Coronary artery (tissue), 2 donors: ENCODE results near the gene WNK2.

Experiments
- DNase-seq: peaks from one replicate; pipeline ENCODE4 v3.0.0-alpha.2; 2017; ENCODE audit warnings: low spot score
- H3K27ac ChIP-seq, 2 donors: fragments of 200-600 bp; sonication (generic); one replicate each; pipeline ENCODE4 v1.5.1; 2016 to 2019
- H3K4me3 ChIP-seq: fragments of 200-600 bp; sonication (generic); 2 replicates; pipeline ENCODE4 v1.5.1; 2016; ENCODE audit warnings: mild to moderate bottlenecking, moderate library complexity
- TF ChIP-seq, protein P1 (sequence below): fragments of 200-600 bp; sonication (generic); IDR thresholded peaks from one replicate; pipeline ENCODE4 v1.5.1; 2019; ENCODE audit warnings: antibody characterized with exemption

Gene WNK2

DNA sequence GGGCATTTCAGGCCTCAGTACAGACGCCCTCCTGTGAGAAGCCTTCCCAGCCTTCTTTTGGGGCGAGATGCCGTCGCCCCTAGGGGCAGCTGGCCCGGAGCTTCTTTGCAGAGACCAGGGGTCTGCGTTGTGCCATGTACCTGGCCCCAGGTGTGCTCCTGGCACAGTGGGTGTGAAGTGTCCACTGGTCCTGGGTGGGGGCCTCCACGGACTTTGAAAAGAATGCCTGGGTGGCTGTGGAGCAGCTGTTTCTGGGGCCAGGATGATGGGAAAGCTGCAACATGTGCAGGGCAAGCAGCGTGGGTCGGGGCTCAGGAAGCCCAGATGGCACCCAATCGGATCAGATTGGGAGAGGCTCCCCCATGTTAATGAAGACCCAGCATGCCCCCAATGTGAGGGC, 47.8 kb downstream of the WNK2 start:
- no peak for DNase-seq
- Histone ChIP-seq H3K27ac (no peak overlapping the region), H3K4me3 (no peak overlapping the region)
- TF ChIP-seq, protein P1, sequence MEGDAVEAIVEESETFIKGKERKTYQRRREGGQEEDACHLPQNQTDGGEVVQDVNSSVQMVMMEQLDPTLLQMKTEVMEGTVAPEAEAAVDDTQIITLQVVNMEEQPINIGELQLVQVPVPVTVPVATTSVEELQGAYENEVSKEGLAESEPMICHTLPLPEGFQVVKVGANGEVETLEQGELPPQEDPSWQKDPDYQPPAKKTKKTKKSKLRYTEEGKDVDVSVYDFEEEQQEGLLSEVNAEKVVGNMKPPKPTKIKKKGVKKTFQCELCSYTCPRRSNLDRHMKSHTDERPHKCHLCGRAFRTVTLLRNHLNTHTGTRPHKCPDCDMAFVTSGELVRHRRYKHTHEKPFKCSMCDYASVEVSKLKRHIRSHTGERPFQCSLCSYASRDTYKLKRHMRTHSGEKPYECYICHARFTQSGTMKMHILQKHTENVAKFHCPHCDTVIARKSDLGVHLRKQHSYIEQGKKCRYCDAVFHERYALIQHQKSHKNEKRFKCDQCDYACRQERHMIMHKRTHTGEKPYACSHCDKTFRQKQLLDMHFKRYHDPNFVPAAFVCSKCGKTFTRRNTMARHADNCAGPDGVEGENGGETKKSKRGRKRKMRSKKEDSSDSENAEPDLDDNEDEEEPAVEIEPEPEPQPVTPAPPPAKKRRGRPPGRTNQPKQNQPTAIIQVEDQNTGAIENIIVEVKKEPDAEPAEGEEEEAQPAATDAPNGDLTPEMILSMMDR = no peak

DNA sequence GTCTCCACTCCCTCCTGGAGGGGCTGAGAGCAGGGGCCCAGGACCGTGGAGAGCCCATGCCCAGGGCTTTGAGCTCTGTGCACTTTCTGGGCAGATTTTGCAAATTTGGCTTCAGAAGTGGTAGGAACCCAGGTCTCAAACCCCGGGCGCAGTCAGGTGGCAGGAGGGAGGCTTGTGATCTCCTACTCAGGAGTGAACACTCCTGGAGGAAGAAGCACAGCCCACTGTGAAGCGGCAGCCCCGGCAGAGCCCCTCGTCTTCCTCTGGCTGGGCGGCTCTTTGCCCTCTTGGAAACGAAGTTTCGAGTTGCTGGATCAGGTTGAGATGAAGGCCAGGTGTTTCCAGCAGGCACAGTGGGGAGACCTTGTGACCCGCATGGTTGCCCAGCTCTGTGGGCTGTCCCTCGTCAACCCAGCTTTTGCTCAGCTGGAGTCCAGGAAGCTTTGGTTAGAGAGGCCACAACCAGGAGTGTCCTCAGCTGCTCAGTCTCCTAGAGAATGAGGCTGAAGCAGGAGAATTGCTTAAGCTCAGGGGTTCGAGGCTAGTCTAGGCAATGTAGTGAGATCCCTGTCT, 48.5 kb downstream of the WNK2 start:
- no peak for DNase-seq
- Histone ChIP-seq H3K27ac (no peak overlapping the region), H3K4me3 (no peak overlapping the region)
- TF ChIP-seq, protein P1 = no peak

DNA sequence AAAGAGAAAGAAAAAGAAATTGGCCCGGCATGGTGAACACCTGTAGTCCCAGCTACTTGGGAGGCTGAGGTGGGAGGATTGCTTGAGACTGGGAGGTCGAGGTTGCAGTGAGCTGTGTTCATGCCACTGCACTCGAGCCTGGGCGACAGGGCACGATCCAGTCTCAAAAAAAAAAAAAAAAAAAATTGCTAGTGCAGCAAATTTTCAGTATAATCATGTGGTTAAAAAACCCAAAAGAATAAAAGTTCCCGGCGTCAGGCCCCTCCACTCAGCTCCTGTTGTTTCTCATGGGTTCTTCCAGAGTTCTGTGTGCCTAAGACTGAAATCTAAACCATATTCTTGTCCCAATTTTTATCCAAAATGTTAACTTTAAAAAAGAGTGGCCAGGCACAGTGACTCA, 49.1 kb downstream of the WNK2 start:
- TF ChIP-seq, protein P1 = no peak
- Histone ChIP-seq H3K4me3 (no peak overlapping the region), H3K27ac (no peak overlapping the region)
- DNase-seq = no peak

DNA sequence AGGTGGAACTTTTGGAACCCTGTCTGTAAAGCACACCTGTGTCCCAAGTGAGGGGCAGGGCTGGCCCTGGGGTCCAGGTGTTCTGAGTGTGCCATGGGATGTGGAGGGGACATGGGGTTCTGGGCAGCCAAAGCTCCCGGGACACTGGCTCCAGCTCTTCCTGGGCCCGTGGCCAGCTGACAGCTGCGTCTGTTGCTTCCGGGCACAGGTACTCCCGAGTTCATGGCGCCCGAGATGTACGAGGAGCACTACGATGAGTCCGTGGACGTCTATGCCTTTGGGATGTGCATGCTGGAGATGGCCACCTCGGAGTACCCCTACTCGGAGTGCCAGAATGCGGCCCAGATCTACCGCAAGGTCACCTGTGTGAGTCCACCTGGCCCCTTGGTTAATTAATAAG, 50.7 kb downstream of the WNK2 start:
- no peak overlapping the region for H3K4me3 ChIP-seq
- no peak overlapping the region for H3K27ac ChIP-seq
- no peak for DNase-seq
- TF ChIP-seq, protein P1 = no peak

DNA sequence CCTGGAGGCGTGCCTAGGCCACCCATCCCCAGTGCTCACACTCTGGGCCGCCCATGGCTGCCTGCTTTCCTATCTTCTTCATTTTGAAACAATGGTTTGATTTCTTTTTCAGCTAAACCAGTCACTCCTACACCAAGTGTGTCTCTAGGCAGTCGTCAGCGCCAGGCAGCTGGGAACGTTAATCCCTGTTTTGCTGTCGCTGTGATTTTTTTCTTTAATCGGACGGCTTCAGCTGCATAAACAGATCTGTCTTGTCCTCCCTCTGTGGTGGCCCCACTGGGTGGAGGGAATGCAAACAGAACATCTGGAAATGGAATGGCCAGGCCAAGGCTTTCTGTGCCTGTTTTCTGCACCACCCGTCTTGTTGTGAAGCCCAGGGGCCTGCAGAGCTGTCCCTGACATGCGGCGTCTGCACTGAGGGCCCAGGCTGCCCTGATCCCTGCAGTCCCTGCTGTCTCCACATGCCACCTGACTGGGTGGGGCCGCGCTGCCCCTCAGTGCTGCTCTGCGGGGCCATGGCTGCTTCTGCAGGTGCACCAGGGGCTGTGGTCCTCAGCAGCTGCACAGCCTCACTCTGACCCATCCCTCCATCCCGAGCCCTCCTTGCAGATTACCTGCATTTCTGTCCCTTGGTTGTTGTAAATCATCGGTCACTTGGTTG, 51.5 kb downstream of the WNK2 start:
- Histone ChIP-seq H3K27ac (no peak overlapping the region), H3K4me3 (no peak overlapping the region)
- no peak for DNase-seq
- TF ChIP-seq, protein P1 = no peak

DNA sequence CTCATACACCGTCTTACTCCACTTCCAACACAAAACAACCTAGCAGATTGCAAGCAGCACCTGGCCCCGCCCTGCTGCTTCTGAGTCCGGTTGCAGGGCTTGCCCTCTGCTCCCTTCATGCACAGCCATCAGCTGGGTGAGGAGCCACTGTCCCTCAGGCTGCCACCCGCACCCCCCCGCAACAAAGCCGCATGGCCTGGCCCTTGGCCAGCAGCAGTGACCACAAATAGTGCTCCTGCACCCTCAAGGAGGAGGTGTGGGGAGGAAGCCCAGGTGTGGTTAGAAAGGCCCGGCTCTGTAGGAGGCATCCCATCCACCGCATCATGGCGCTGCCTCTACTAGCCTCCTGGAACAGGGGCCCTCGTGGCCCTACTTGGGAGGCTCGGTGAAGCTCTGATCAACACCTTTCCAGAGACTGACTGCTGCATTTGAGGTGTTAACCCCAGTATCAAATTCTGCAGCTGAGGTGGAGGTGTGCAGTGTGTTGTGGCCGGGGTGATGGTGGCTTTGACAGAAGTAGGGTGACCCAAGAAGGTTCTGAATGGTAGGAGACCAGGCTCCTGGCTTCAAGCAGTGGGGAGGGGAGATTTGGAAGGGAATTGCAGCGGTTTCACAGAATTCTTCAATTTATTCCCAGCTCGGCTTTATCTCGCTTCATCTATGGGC, 52.7 kb downstream of the WNK2 start:
- H3K27ac ChIP-seq = no peak overlapping the region
- DNase-seq = no peak
- TF ChIP-seq, protein P1 = no peak
- H3K4me3 ChIP-seq = no peak overlapping the region

DNA sequence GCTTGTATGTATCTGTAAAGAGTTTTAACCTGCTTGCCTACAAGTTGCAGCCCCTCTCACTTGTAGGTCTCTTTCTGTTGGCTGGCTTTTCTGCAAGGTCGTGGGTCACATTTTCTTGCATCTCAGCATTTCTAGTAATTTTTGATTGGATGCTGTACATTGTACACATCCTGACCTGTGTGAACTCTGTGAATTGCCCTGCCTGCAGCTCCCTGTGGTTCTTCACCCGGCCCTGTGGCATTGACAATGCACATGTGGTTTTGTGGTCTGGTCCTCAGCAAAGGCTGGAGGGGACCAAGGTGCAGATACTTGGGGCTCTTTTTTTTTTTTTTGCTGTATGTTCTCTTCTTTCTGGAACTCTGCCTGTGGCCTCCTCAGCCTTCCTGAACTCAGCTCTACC, 53.6 kb downstream of the WNK2 start:
- TF ChIP-seq, protein P1 = no peak
- Histone ChIP-seq H3K27ac (no peak overlapping the region), H3K4me3 (no peak overlapping the region)
- DNase-seq = no peak
